Heart left ventricle (tissue), 16 donors: ENCODE results near the gene LKAAEAR1. TPM values are rescaled to one million over a fixed set of nuclear protein-coding genes. Genes with fewer than 3 reads are reported as not detected.
"Not testable (repeated sequence)": the region's sequence is repeated elsewhere in the genome, so short reads cannot be mapped to it uniquely, and the experiment has no call there.

Source experiments
- ATAC-seq, 4 donors: fragments of 200-7000 bp; cut with Tn5 transposase; one replicate each; pipeline ENCODE4 v1.9.1; 2020 to 2022; ENCODE audit warnings: moderate library complexity in 4 of 4, mild to moderate bottlenecking in 3 of 4, moderate number of reproducible peaks in 1 of 4
- DNase-seq, 5 donors: peaks; one replicate each; pipeline ENCODE4 v3.0.0-alpha.2; 2020
- H3K27ac ChIP-seq, 12 donors: fragments of 200-600 bp; sonication (generic) in 4 of 12; one replicate each; pipeline versions ENCODE4 v1.5.0 to v1.8.0; 2016 to 2022; ENCODE audit warnings: mild to moderate bottlenecking in 2 of 12
- H3K27me3 ChIP-seq, 9 donors: fragments of 200-600 bp; sonication (generic) in 2 of 9; one replicate each; pipeline versions ENCODE4 v1.5.1 to v1.8.0; 2016 to 2022; ENCODE audit warnings: mild to moderate bottlenecking in 3 of 9
- H3K36me3 ChIP-seq, 9 donors: fragments of 200-600 bp; sonication (generic) in 2 of 9; one replicate each; pipeline versions ENCODE4 v1.5.0 to v1.8.0; 2018 to 2022; ENCODE audit warnings: mild to moderate bottlenecking in 2 of 9
- H3K4me1 ChIP-seq, 12 donors: fragments of 200-600 bp; sonication (generic) in 4 of 12; one replicate each; pipeline versions ENCODE4 v1.5.0 to v1.8.0; 2016 to 2022; ENCODE audit warnings: mild to moderate bottlenecking in 3 of 12
- H3K4me3 ChIP-seq, 12 donors: fragments of 200-600 bp; sonication (generic) in 4 of 12; one replicate each; pipeline versions ENCODE4 v1.5.0 to v1.8.0; 2017 to 2022; ENCODE audit warnings: mild to moderate bottlenecking in 9 of 12, moderate library complexity in 4 of 12
- H3K9me3 ChIP-seq, 12 donors: fragments of 200-600 bp; sonication (generic) in 4 of 12; one replicate each; pipeline versions ENCODE4 v1.5.0 to v1.8.0; 2016 to 2022; ENCODE audit warnings: mild to moderate bottlenecking in 1 of 12
- CTCF ChIP-seq, 12 donors: fragments of 200-600 bp; sonication (generic) in 4 of 12; IDR thresholded peaks; one replicate each; pipeline versions ENCODE4 v1.5.0 to v1.8.0; 2018 to 2022; ENCODE audit warnings: antibody characterized with exemption in 12 of 12, mild to moderate bottlenecking in 5 of 12
- POLR2A ChIP-seq, 2 donors: fragments of 450-650 bp; IDR thresholded peaks; one replicate each; pipeline ENCODE4 v1.6.1; 2017; ENCODE audit warnings: antibody characterized with exemption in 2 of 2, mild to moderate bottlenecking in 2 of 2, moderate library complexity in 2 of 2
- WGBS, 4 donors: extraction: QIAGEN DNeasy Blood & Tissue Kit in 2 of 4; methylation state at CpG; one replicate each; pipeline versions ENCODE4 v1.1.5 to v1.1.7; 2013 to 2018; 5-methylcytosine and 5-hydroxymethylcytosine counted together
- intact Hi-C, 10 donors: fragments of 100-400 bp; cut with DNase I; formaldehyde crosslinking; loops; one replicate each; pipeline versions ENCODE4 v1.11.1 to v1.14.2; 2022
- polyA plus RNA-seq, 2 donors: library from polyadenylated mRNA; stranded (reverse); fragments of 200-250 nt; gene quantifications; one replicate each; pipeline ENCODE4 v1.2.3, GENCODE V29; 2013
- total RNA-seq, 9 donors: library from RNA; depleted of rRNA in 2 of 9; stranded (reverse); fragments of >200 nt in 2 of 9; fragmentation: NEBNext Ultra II Directional in 3 of 9; extraction: Animal tissue kit (Norgen Biotek cat#: 25700) in 3 of 9; gene quantifications; one replicate each; pipeline versions ENCODE4 v1.1.0 to v1.2.4, GENCODE V29; 2016 to 2023
- donor health status: ischemic (EF 13 %, LVEDD 7.1; RV severe dilation, severe dysfunction).
- donor health status: healthy with polysubstance abuse.
- donor health status: DM: no; HTN: yes; CAD: no.
- donor health status: DM: no; HTN: no; CAD: no.
- donor health status: ischemic (EF 25% LVEDD 6.9; RV normal size, moderate dysfunction).
- donor health status: ischemic (EF 25% LVEDD 5.7; RV mildly dilated, moderate dysfunction).
- donor health status: healthy.
- donor health status: DM: yes; HTN: yes; CAD: no.
- donor health status: ischemic (EF 35%, LVEDD 5.7; RV mildly dilated, moderate dysfunction).
- donor health status: nonischemic (EF 11% LVEDD 7.7; RV severe dilation, severe dysfunction).
- donor health status: DM: yes; HTN: yes; CAD: no.
- donor health status: PGD.
- donor health status: ischemic (EF 29% LVEDD 5.4; RV normal size, mild dysfunction).
- donor health status: nonischemic (EF 23%, LVEDD 6.1; RV moderate dilation, normal function).

Gene LKAAEAR1
- total and polyA plus RNA-seq, 11 donors, result not detected

- DNase-seq (no peak), ATAC-seq (peak in 2 of 4 donors; percentile 33 to 35)
- Histone ChIP-seq H3K36me3 (no peaks in the 10 kb centered on the region), H3K9me3 (no peaks in the 10 kb centered on the region), H3K4me3 (no peak overlapping the region), H3K27ac (no peak overlapping the region), H3K4me1 (no peaks in the 10 kb centered on the region), H3K27me3 (peaks cover 0 to 15% (median 0%) of the 10 kb centered on the region in 9 donors)
- TF ChIP-seq POLR2A (IDR thresholded peaks at IDR 0.05) (no peak), CTCF (IDR thresholded peaks at IDR 0.05) (no peak)
- WGBS, 4 donors, result 42 to 54% (median 49%) methylated on average over 24 to 27 of the region's 27 CpGs
- intact Hi-C loops, result no loop called here
Observed at GRCh38 chr20:64092258-64093012, 8.2 kb upstream of the LKAAEAR1 start.

DNA sequence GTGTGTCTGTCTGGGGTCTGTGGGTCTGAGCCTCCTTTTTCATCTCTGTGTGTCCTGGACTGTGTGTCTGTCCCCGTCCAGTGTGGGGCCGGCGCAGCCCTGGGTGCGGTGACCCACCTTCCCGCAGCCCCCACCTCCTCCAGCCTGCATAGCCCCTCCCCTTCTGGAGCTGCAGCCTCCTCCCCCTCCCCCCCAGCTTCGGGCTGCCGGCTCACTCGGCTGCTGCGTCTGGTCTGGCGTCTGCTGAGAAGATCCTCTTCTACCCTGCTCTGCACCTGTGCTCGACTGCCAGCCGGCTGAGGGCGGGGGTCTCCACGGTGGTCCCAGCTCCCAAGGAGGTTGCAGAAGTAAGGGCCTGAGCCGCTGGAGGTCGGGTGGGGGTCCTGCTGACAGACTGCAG, 7.6 kb upstream of the LKAAEAR1 start:
- no peak for ATAC-seq
- TF ChIP-seq POLR2A (IDR thresholded peaks at IDR 0.05), result no peak
- TF ChIP-seq CTCF (IDR thresholded peaks at IDR 0.05), result no peak
- H3K36me3 ChIP-seq, result no peaks in the 10 kb centered on the region

DNA sequence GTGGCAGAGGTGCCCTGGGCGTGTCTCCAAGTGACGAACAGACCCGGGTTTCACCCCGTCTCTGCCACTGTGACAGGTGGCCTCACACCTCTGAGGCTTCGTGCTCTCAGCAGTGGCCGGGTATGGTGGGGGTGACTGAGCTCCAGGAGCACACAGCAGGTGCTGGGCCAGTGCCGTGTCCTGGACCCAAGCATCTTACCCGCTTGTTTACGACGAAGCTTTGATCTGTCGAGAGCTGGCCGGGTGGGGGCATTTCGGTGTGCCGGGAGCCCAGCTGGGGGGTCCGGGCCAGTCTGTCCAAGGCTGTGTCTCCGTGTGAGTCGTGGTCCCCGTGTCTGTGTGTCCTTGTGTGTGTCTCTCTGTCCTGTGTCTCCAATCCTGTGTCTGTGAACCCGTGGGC, 7.1 kb upstream of the LKAAEAR1 start:
- H3K27me3 ChIP-seq, result peaks cover 0 to 14% (median 0%) of the 10 kb centered on the region in 9 donors
- TF ChIP-seq CTCF (IDR thresholded peaks at IDR 0.05) (no peak), POLR2A (IDR thresholded peaks at IDR 0.05) (no peak)
- H3K36me3 ChIP-seq, result no peaks in the 10 kb centered on the region
- WGBS, 4 donors, result 74 to 83% (median 80%) methylated on average over 18 to 19 of the region's 19 CpGs
- H3K27ac ChIP-seq, result no peak overlapping the region
- no peaks in the 10 kb centered on the region for H3K9me3 ChIP-seq
- no peak for ATAC-seq
- H3K4me1 ChIP-seq, result no peaks in the 10 kb centered on the region
- DNase-seq, result no peak
- intact Hi-C loops, result no loop called here
- no peak overlapping the region for H3K4me3 ChIP-seq

More for the DNA sequence above, 7.6 kb upstream of the LKAAEAR1 start:
- intact Hi-C loops, result no loop called here
- no peak overlapping the region for H3K4me3 ChIP-seq
- H3K27me3 ChIP-seq, result peaks cover 0 to 15% (median 0%) of the 10 kb centered on the region in 9 donors
- H3K9me3 ChIP-seq, result no peaks in the 10 kb centered on the region
- no peaks in the 10 kb centered on the region for H3K4me1 ChIP-seq
- H3K27ac ChIP-seq, result no peak overlapping the region
- 16 to 29% (median 24%) methylated on average over 10 to 16 of the region's 16 CpGs for WGBS, 4 donors
- DNase-seq, result no peak

DNA sequence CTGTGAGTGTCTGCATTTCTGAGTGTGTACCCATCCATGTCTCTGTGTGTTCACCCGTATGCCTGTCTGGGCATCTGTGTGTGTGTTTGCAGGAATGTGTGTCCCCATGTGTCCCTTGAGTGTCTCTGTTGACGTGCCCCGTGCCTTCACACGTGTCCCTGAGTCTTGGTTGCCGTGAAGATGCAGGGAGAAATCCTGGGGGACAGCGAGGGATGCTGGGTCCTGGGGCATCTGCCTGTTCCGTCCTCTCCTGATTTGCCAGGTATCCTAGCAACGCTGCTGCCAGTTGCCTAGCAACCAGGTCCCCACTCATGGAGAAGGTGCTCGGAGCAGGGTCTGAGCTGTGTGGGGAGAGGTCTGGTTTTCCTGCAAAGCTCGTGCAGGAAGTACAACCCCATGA, 6.0 kb upstream of the LKAAEAR1 start:
- no peak for ATAC-seq
- H3K27me3 ChIP-seq, result peaks cover 0 to 9% (median 5%) of the 10 kb centered on the region in 9 donors
- 49 to 61% (median 57%) methylated on average over 7 to 10 of the region's 10 CpGs for WGBS, 4 donors
- H3K9me3 ChIP-seq, result no peaks in the 10 kb centered on the region
- no peak overlapping the region for H3K27ac ChIP-seq
- intact Hi-C loops, result no loop called here
- no peak for TF ChIP-seq CTCF (IDR thresholded peaks at IDR 0.05)
- TF ChIP-seq POLR2A (IDR thresholded peaks at IDR 0.05), result no peak
- H3K4me3 ChIP-seq, result no peak overlapping the region
- H3K36me3 ChIP-seq, result no peaks in the 10 kb centered on the region
- DNase-seq, result no peak
- H3K4me1 ChIP-seq, result no peaks in the 10 kb centered on the region

DNA sequence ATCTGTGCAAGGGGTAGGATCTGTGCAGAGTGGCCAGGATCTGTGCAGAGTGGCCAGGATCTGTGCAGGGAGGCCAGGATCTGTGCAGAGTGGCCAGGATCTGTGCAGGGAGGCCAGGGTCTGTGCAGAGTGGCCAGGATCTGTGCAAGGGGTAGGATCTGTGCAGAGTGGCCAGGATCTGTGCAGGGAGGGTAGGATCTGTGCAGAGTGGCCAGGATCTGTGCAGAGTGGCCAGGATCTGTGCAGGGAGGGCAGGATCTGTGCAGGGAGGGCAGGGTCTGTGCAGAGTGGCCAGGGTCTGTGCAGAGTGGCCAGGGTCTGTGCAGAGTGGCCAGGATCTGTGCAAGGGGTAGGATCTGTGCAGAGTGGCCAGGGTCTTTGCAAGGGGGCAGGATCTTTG, 4.4 kb upstream of the LKAAEAR1 start:
- intact Hi-C loops, result loop anchor here in 1 of 10 donors (5.0 kb wide), 1 partner anchor 34 kb away; no protein-coding TSS in a partner anchor
- not testable (repeated sequence) for DNase-seq, H3K4me3 ChIP-seq, H3K36me3 ChIP-seq, H3K9me3 ChIP-seq, H3K27ac ChIP-seq, ATAC-seq
- Histone ChIP-seq H3K4me1 (peaks cover 0 to 13% (median 6%) of the 10 kb centered on the region in 12 donors), H3K27me3 (peaks cover 3 to 24% (median 18%) of the 10 kb centered on the region in 9 donors)

- H3K27ac ChIP-seq, DNase-seq, H3K9me3 ChIP-seq, H3K36me3 ChIP-seq, ATAC-seq, H3K4me3 ChIP-seq: not testable (repeated sequence)
- Histone ChIP-seq H3K27me3 (peaks cover 3 to 24% (median 18%) of the 10 kb centered on the region in 9 donors), H3K4me1 (peaks cover 0 to 22% (median 12%) of the 10 kb centered on the region in 12 donors)
- WGBS, 4 donors, result 92 to 99% (median 96%) methylated on average over 6 to 10 of the region's 36 CpGs
- intact Hi-C loops, result loop anchor here in 1 of 10 donors (5.0 kb wide), 1 partner anchor 35 kb away; no protein-coding TSS in a partner anchor
Observed at GRCh38 chr20:64087226-64087825, 3.1 kb upstream of the LKAAEAR1 start.
